Stomach (tissue), 9 donors: ENCODE data around the gene MRPL28. TPM values are rescaled to one million over a fixed set of nuclear protein-coding genes. Genes with fewer than 3 reads are reported as not detected.

Experiments used
- DNase-seq, 2 donors: peaks; one replicate each; pipeline versions ENCODE4 v3.0.0 to v3.0.0-alpha.2; 2013 to 2019
- H3K27ac ChIP-seq, 5 donors: fragments of 200-600 bp in 4 of 5; sonication (generic) in 4 of 5; one replicate each; pipeline ENCODE4 v1.5.1; 2013 to 2019; ENCODE audit warnings: mild to moderate bottlenecking in 1 of 5, moderate library complexity in 1 of 5
- H3K27me3 ChIP-seq, 3 donors: fragments of 200-600 bp; sonication (generic); one replicate each; pipeline ENCODE4 v1.5.1; 2017 to 2019; ENCODE audit warnings: mixed run types in 1 of 3
- H3K36me3 ChIP-seq, 4 donors: fragments of 200-600 bp; sonication (generic); 1 replicate in 3 of 4; 2 replicates in 1 of 4; pipeline ENCODE4 v1.5.1; 2016 to 2019
- H3K4me1 ChIP-seq, 4 donors: fragments of 200-600 bp; sonication (generic); one replicate each; pipeline ENCODE4 v1.5.1; 2016 to 2019
- H3K4me3 ChIP-seq, 4 donors: fragments of 200-600 bp; sonication (generic) in 3 of 4; one replicate each; pipeline ENCODE4 v1.5.1; 2016 to 2019; ENCODE audit warnings: mild to moderate bottlenecking in 1 of 4
- H3K9me3 ChIP-seq, 4 donors: fragments of 200-600 bp; sonication (generic); one replicate each; pipeline ENCODE4 v1.5.1; 2016 to 2019
- EP300 ChIP-seq: sonication (generic); formaldehyde crosslinking; IDR thresholded peaks from one replicate; pipeline ENCODE4 v1.6.1; 2017; ENCODE audit warnings: antibody characterized with exemption
- POLR2A ChIP-seq, 4 donors: fragments of 450-650 bp; IDR thresholded peaks; one replicate each; pipeline ENCODE4 v1.6.1; 2016; ENCODE audit warnings: antibody characterized with exemption in 4 of 4, control low read depth in 2 of 4, mild to moderate bottlenecking in 1 of 4, moderate library complexity in 1 of 4
- POLR2AphosphoS5 ChIP-seq, 3 donors: sonication (generic); formaldehyde crosslinking; IDR thresholded peaks; one replicate each; pipeline ENCODE4 v1.6.1; 2016; ENCODE audit warnings: antibody characterized with exemption in 3 of 3
- WGBS, 5 donors: extraction: QIAGEN DNeasy Blood & Tissue Kit in 3 of 5; methylation state at CpG; one replicate each; pipeline versions ENCODE4 v1.1.5 to v1.1.7; 2013 to 2018; 5-methylcytosine and 5-hydroxymethylcytosine counted together
- intact Hi-C: fragments of 100-400 bp; cut with DNase I; formaldehyde crosslinking; loops from one replicate; pipeline ENCODE4 v1.15.1; 2023; ENCODE audit warnings: low total_unique reads
- polyA plus RNA-seq, 3 donors: library from polyadenylated mRNA; stranded (reverse); fragments of 200-250 nt; gene quantifications; one replicate each; pipeline ENCODE4 v1.2.3, GENCODE V29; 2013
- total RNA-seq, 5 donors: library from RNA; depleted of rRNA; stranded (reverse); fragments of >200 nt; gene quantifications; one replicate each; pipeline versions ENCODE4 v1.1.0 to v1.2.3, GENCODE V29; 2014 to 2016
- TF ChIP-seq, protein P1 (sequence below), 7 experiments: fragments of 450-650 bp in 4 of 7; fragments of 200-600 bp in 3 of 7; sonication (generic) in 3 of 7; IDR thresholded peaks; one replicate each; pipeline ENCODE4 v1.5.1; 2016 to 2019; ENCODE audit warnings: antibody characterized with exemption in 7 of 7, control low read depth in 2 of 7, mild to moderate bottlenecking in 1 of 7
- donor health status: healthy with polysubstance abuse.
- donor health status: Bipolar disorder and iron deficiency.
- donor health status: healthy.

Gene MRPL28
- total and polyA plus RNA-seq, 8 donors, result 9.9 to 106 (median 56.6) TPM

DNA sequence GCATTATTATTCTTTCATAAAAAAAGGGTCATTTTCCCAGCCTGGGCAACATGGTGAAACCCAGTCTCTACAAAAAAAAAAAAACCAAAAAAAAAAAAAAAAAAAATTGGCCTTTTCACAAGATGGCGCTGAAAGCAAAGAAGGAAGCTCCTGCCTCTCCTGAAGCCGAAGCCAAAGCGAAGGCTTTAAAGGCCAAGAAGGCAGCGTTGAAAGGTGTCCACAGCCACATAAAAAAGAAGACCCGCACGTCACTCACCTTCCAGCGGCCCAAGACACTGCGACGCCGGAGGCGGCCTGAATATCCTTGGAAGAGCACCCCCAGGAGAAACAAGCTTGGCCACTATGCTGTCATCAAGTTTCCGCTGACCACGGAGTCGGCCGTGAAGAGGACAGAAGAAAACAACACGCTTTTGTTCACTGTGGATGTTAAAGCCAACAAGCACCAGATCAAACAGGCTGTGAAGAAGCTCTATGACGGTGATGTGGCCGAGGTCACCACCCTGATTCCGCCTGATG, 16.4 kb upstream of the MRPL28 start:
- Histone ChIP-seq H3K9me3 (no peaks in the 10 kb centered on the region), H3K27ac (peak overlapping the region in 2 of 5 donors; percentile 35 to 76), H3K4me1 (peaks cover 24 to 56% (median 40%) of the 10 kb centered on the region in 4 donors), H3K4me3 (no peak overlapping the region), H3K36me3 (no peaks in the 10 kb centered on the region), H3K27me3 (no peaks in the 10 kb centered on the region)
- intact Hi-C loops, result no loop called here
- no peak for DNase-seq
- WGBS, 5 donors, result 78 to 83% (median 80%) methylated on average over 19 of the region's 19 CpGs
- TF ChIP-seq EP300 (no peak), POLR2AphosphoS5 (IDR thresholded peaks at IDR 0.05) (no peak), POLR2A (IDR thresholded peaks at IDR 0.05) (no peak)
- TF ChIP-seq, protein P1, sequence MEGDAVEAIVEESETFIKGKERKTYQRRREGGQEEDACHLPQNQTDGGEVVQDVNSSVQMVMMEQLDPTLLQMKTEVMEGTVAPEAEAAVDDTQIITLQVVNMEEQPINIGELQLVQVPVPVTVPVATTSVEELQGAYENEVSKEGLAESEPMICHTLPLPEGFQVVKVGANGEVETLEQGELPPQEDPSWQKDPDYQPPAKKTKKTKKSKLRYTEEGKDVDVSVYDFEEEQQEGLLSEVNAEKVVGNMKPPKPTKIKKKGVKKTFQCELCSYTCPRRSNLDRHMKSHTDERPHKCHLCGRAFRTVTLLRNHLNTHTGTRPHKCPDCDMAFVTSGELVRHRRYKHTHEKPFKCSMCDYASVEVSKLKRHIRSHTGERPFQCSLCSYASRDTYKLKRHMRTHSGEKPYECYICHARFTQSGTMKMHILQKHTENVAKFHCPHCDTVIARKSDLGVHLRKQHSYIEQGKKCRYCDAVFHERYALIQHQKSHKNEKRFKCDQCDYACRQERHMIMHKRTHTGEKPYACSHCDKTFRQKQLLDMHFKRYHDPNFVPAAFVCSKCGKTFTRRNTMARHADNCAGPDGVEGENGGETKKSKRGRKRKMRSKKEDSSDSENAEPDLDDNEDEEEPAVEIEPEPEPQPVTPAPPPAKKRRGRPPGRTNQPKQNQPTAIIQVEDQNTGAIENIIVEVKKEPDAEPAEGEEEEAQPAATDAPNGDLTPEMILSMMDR (IDR thresholded peaks at IDR 0.05), result no peak

DNA sequence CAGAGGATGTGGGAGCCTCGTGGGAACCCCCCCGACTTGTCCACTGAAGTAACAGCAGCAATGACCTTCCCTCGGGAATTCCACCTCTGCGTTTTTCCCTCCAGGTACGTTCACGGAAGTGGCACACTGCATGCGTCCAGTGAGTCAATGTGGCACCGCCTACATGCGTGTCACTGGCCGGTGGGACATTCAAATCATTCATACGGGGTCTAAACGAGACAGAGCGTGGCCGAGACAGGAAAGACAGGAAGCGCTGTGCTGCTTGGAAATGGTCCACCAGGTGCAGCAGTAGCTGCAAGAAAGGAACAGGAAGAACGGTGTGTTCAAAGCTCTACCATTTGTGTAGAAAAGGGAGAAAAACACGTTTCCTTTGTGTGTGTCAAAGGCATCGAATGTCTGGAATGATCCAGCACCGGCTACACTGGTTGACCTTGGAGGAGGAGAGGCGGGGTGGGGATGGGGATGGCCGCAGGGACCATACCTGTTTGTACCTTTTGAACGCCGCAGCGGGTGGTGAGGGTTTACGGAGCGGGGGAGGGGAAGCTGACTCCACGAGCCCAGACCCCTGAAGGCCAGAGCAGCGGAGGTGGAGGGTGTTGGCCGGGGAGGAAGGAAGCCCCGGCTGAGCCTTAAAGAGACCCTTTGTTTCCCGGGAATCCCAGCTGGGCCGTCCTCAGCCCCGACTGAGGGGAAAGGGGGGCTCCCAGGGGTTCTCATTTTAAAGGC, 13.2 kb upstream of the MRPL28 start:
- H3K27ac ChIP-seq, result peak overlapping the region; percentile 57 to 97 (median 92)
- 12 to 40% (median 18%) methylated on average over 31 to 33 of the region's 33 CpGs for WGBS, 5 donors
- peak; percentile 81 to 89 for DNase-seq
- no peaks in the 10 kb centered on the region for H3K9me3 ChIP-seq
- TF ChIP-seq POLR2AphosphoS5 (IDR thresholded peaks at IDR 0.05) (peak in 2 of 3 donors; percentile 78 to 88), EP300 (no peak)
- no peaks in the 10 kb centered on the region for H3K27me3 ChIP-seq
- H3K4me3 ChIP-seq, result peak overlapping the region; percentile 69 to 99 (median 91)
- H3K36me3 ChIP-seq, result no peaks in the 10 kb centered on the region
- intact Hi-C loops, result no loop called here
- peaks cover 49 to 74% (median 61%) of the 10 kb centered on the region in 4 donors for H3K4me1 ChIP-seq

DNA sequence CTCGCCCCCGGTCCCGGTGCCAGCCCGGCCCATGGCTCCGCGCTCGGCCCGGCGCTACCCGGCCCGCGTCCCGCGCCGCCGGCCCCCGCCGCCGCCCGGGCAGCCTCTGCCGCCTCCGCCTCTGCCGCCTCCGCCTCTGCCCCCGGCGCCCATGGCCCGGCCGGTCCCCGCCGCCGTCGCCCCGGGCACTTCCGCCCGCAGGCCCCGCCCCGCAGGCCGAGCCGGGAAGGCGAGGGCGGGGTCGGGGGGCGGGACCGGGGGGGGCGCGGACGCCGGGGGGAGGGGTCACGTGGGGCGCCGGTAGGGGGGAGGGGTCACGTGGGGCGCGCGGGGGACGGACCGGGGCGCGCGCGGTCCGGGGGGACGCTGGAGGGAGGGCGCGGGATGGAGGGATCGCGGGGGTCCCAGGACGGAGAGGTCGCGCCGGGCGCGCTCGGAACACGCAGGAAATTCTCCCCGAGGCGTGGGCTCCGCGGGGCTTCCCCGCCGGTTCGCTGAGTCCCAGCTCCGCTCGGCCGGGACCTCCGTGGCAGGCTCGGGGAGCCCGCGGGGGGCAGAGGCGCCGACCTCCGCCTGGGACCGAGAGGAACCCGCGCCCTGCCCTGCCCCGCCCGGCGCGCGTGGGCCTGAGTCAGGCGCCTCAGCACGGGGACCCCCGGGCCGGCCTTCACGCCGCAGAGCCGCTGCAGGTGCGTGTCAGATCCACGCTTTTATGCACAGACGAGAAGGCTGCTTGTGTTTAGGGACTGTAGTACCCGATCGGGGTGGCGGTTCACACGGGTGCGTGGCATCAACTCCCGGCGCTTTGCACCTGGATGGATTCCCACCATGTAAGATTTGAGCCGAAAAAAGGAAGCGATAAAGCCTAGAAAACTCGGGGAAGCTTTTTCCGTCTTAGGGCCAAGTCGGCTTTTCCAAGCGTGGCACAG, 11.7 kb upstream of the MRPL28 start, which contains the start of gene PGAP6:
TSS of gene PGAP6 (minus strand) at position 190 of the 929 bp plus-strand sequence. CDS start at position 33, 157 bp downstream.
- H3K4me3 ChIP-seq, result peak within 1 kb of the TSS; percentile 69 to 99 (median 92)
- DNase-seq, result peak; percentile 79 to 88
- intact Hi-C loops, result no loop called here
- TF ChIP-seq POLR2A (IDR thresholded peaks at IDR 0.05) (no peak), POLR2AphosphoS5 (IDR thresholded peaks at IDR 0.05) (peak in 2 of 3 donors; percentile 42 to 59)
- H3K27ac ChIP-seq, result peak within 1 kb of the TSS; percentile 82 to 97 (median 92)
- peaks cover 4 to 9% (median 8%) of the 10 kb centered on the region in 4 donors for H3K36me3 ChIP-seq
- peaks cover 42 to 61% (median 53%) of the 10 kb centered on the region in 4 donors for H3K4me1 ChIP-seq
- no peaks in the 10 kb centered on the region for H3K27me3 ChIP-seq
- H3K9me3 ChIP-seq, result no peaks in the 10 kb centered on the region
- WGBS, 5 donors, result 0 to 1% (median 1%) methylated on average over 22 to 115 of the region's 123 CpGs

DNA sequence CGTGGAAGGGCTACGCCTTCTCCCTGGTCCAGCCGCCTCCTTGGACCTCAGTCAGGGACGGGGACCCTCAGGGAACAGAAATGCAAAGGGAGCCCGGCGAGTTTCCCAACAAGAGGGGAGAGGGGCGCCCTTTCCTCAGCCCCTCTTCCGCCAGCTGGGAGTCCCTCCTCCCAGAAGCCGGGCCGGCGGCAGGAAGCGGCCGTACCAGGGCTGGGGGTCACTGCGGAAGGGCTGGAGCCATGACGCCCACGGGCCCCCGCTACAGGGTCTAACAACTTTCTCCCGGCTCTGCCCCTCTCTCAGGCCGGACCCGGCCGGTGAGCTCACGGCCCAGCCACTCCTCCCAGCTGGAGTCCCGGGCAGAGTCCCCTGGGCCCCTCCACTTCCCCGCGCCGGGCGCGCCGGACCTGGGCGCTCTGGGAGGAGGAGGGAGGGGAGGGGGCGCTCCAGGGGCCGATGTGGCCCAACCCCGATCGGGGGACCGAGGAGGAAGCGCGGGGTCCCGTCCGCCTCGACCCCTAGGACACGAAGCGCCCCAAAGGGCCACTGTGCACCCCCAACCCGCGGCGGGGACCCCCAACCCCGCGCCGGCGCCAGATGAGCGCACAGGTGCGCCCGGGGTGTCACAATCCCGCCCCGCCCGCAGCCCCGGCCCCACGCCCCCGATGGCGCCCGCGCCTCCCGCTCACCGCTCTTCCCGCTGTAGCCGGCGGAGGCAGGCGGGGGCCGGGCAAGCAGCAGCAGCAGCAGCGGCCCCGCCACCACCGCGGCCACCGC, 10.9 kb upstream of the MRPL28 start:
- no peaks in the 10 kb centered on the region for H3K9me3 ChIP-seq
- peak in 1 of 2 donors; percentile 73 for DNase-seq
- 0 to 5% (median 1%) methylated on average over 8 to 72 of the region's 73 CpGs for WGBS, 5 donors
- H3K4me1 ChIP-seq, result peaks cover 42 to 59% (median 52%) of the 10 kb centered on the region in 4 donors
- TF ChIP-seq POLR2AphosphoS5 (IDR thresholded peaks at IDR 0.05) (no peak), EP300 (no peak), POLR2A (IDR thresholded peaks at IDR 0.05) (no peak)
- TF ChIP-seq, protein P1 (IDR thresholded peaks at IDR 0.05), result no peak
- peak overlapping the region; percentile 82 to 97 (median 89) for H3K27ac ChIP-seq
- intact Hi-C loops, result no loop called here
- no peaks in the 10 kb centered on the region for H3K27me3 ChIP-seq
- H3K36me3 ChIP-seq, result peaks cover 12 to 17% (median 16%) of the 10 kb centered on the region in 4 donors
- peak overlapping the region; percentile 69 to 99 (median 92) for H3K4me3 ChIP-seq
